ENCODE measurements around the gene KYNU.
A peak's percentile ranks its signal among the peaks of the same experiment; 100 is the strongest.
"Not testable (repeated sequence)": the region's sequence is repeated elsewhere in the genome, so short reads cannot be mapped to it uniquely, and the experiment has no call there.

The KYNU gene

GRCh38 chr2:143034292-143035074 lies 157.0 kb downstream of the KYNU start:
- DNase-seq = peak; percentile 68

GRCh38 chr2:143051465-143051864 lies 174.0 kb downstream of the KYNU start:
- no peak for DNase-seq

- DNase-seq = not testable (repeated sequence)
These were observed 176.0 kb downstream of the KYNU start for GRCh38 chr2:143053437-143053836.

- DNase-seq = no peak
These were observed 179.1 kb downstream of the KYNU start for GRCh38 chr2:143056550-143056949.

GRCh38 chr2:143058851-143059250 lies 181.4 kb downstream of the KYNU start:
- DNase-seq = no peak

- DNase-seq = no peak
These were observed 186.2 kb downstream of the KYNU start for GRCh38 chr2:143063612-143064200.

GRCh38 chr2:143068094-143068493 lies 190.6 kb downstream of the KYNU start:
- no peak for DNase-seq

- DNase-seq = no peak
These were observed 191.0 kb downstream of the KYNU start for GRCh38 chr2:143068509-143068908.

GRCh38 chr2:143070704-143071103 lies 193.2 kb downstream of the KYNU start:
- no peak for DNase-seq

- DNase-seq = no peak
These were observed 193.9 kb downstream of the KYNU start for GRCh38 chr2:143071185-143071876.

GRCh38 chr2:143074913-143075312 lies 197.4 kb downstream of the KYNU start:
- DNase-seq = not testable (repeated sequence)

- no peak for DNase-seq
These were observed 198.2 kb downstream of the KYNU start for GRCh38 chr2:143075711-143076110.

GRCh38 chr2:143078104-143078503 lies 200.6 kb downstream of the KYNU start:
- no peak for DNase-seq

GRCh38 chr2:143081616-143082015 lies 204.2 kb downstream of the KYNU start:
- DNase-seq = no peak

GRCh38 chr2:143083636-143084035 lies 206.2 kb downstream of the KYNU start:
- DNase-seq = no peak

GRCh38 chr2:143084462-143084861 lies 207.0 kb downstream of the KYNU start:
- no peak for DNase-seq

GRCh38 chr2:143085125-143085784 lies 207.8 kb downstream of the KYNU start:
- no peak for DNase-seq

- DNase-seq = no peak
These were observed 209.6 kb downstream of the KYNU start for GRCh38 chr2:143087033-143087432.

GRCh38 chr2:143088388-143088787 lies 210.9 kb downstream of the KYNU start:
- no peak for DNase-seq

GRCh38 chr2:143089520-143089919 lies 212.1 kb downstream of the KYNU start:
- not testable (repeated sequence) for DNase-seq

Measured in stimulated activated CD4-positive, alpha-beta T cell treated with anti-CD3 and anti-CD28 coated beads, Interleukin-4, amount 100 ng/mL, for 24 hours (primary cell).